ENCODE results near the gene TBC1D5.

DNA sequence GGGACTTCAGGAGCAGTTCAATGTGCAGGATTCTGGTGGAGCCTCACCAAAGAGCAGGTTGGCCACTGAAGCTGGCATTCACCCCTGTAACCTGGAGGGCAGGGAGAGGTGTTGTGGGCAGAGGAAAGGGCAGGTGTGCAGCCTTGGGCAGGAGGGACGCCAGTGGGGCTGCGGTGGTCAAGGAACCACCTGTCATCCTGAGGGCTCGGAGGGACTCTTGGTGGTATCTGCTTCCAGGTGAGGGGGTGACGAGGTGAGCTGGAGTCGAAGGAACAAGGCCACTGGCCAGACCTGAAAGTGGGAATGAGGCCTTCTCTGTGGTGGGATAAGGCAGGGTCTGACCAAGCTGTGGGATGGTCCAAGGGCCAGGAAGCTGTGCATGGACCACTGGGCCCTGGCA lies 588.2 kb downstream of the TBC1D5 start:
- no peak for TF ChIP-seq EZH2 (IDR thresholded peaks at IDR 0.05)
- no peak for TF ChIP-seq POLR2AphosphoS5 (IDR thresholded peaks at IDR 0.05; ENCODE audit: borderline replicate concordance, low read depth, low read length)
- no peak for TF ChIP-seq FOXP2 (optimal IDR thresholded peaks at IDR 0.05; ENCODE audit: control extremely low read depth, extremely low read length, insufficient read depth)
